SK-N-MC (cell line): ENCODE results near the gene RPL15.
"Not testable (repeated sequence)": the region's sequence is repeated elsewhere in the genome, so short reads cannot be mapped to it uniquely, and the experiment has no call there.

Experiments
- DNase-seq: peaks from one replicate; pipeline ENCODE4 v3.0.0-alpha.2; 2011; ENCODE audit warnings: low read depth, low spot score
- H3K27ac ChIP-seq: fragments of 200-600 bp; sonication (generic); 2 replicates; pipeline ENCODE4 v1.5.1; 2016; ENCODE audit warnings: mixed run types
- H3K36me3 ChIP-seq: fragments of 200-600 bp; sonication (generic); 2 replicates; pipeline ENCODE4 v1.6.1; 2017; ENCODE audit warnings: antibody characterized with exemption, low read length, mixed read lengths; ENCODE audit not compliant: insufficient read depth
- H3K4me3 ChIP-seq: fragments of 200-600 bp; sonication (generic); 2 replicates; pipeline ENCODE4 v1.5.1; 2016
- H3K9ac ChIP-seq: fragments of 200-600 bp; sonication (generic); 2 replicates; pipeline ENCODE4 v1.8.0; 2017; ENCODE audit warnings: mixed run types, mixed read lengths; ENCODE audit not compliant: insufficient read length
- H3K9me3 ChIP-seq: fragments of 200-600 bp; sonication (generic); 2 replicates; pipeline ENCODE4 v1.6.1; 2017; ENCODE audit warnings: low read depth, mild to moderate bottlenecking, antibody characterized with exemption, low read length, moderate library complexity, mixed read lengths
- EZH2 ChIP-seq: fragments of 200-600 bp; sonication (generic); IDR thresholded peaks from one replicate; pipeline ENCODE4 v1.6.1; 2017; ENCODE audit warnings: antibody characterized with exemption
- FOXP2 ChIP-seq: optimal IDR thresholded peaks from 2 replicates; pipeline ENCODE3; 2011; ENCODE audit warnings: mild to moderate bottlenecking, moderate library complexity; ENCODE audit not compliant: insufficient read depth; ENCODE audit errors: extremely low read length, control extremely low read depth
- POLR2AphosphoS5 ChIP-seq: IDR thresholded peaks from 2 replicates; pipeline ENCODE4 v1.6.1; 2012; ENCODE audit warnings: mild to moderate bottlenecking, low read depth, low read length, borderline replicate concordance

Gene RPL15

DNA sequence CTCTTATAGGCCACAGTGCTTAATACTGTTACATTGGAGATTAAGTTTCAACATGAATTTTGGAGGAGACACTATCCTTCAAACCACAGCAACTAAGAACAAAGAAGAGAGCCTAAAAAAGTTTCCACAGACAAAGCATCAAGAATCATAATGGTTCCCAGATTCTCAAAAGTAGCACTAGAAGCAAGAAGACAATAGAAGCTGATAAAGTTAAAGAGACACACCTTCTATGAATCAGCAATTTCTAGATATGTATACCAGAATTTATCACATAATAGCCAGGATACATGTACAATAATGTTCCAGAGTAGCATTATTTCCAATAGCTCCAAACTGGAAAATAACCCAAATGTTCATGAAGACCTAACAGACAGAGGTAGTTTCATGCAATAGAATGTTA is 12.4 kb upstream of the RPL15 start:
- Histone ChIP-seq H3K27ac (no peak overlapping the region), H3K36me3 (peaks cover 11% of the 10 kb centered on the region; the same call in 1 of the 2 replicates)
- no peak for TF ChIP-seq EZH2
- TF ChIP-seq POLR2AphosphoS5: no peak
- TF ChIP-seq FOXP2: no peak

GRCh38 chr3:23909341-23909740 is 7.6 kb upstream of the RPL15 start:
- TF ChIP-seq POLR2AphosphoS5 (no peak), EZH2 (no peak), FOXP2 (no peak)
- Histone ChIP-seq H3K36me3 (peaks cover 6% of the 10 kb centered on the region; the same call in 1 of the 2 replicates), H3K9me3 (no peaks in the 10 kb centered on the region), H3K9ac (no peak overlapping the region), H3K4me3 (no peak overlapping the region), H3K27ac (no peak overlapping the region)
- DNase-seq: no peak

More for the DNA sequence above, 12.4 kb upstream of the RPL15 start:
- H3K4me3 ChIP-seq: no peak overlapping the region
- no peak for DNase-seq
- H3K9me3 ChIP-seq: no peaks in the 10 kb centered on the region
- H3K9ac ChIP-seq: no peak overlapping the region

- TF ChIP-seq POLR2AphosphoS5 (no peak), EZH2 (no peak), FOXP2 (no peak)
- DNase-seq: no peak
Observed at GRCh38 chr3:23911397-23911796, 5.5 kb upstream of the RPL15 start.

DNA sequence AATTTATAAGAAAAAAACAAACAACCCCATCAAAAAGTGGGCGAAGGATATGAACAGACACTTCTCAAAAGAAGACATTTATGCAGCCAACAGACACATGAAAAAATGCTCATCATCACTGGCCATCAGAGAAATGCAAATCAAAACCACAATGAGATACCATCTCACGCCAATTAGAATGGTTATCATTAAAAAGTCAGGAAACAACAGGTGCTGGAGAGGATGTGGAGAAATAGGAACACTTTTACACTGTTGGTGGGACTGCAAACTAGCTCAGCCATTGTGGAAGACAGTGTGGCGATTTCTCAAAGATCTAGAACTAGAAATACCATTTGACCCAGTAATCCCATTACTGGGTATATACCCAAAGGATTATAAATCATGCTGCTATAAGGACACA is 4.6 kb upstream of the RPL15 start:
- H3K9ac ChIP-seq, DNase-seq, H3K36me3 ChIP-seq, H3K9me3 ChIP-seq, H3K27ac ChIP-seq, H3K4me3 ChIP-seq: not testable (repeated sequence)

More at GRCh38 chr3:23911397-23911796, 5.5 kb upstream of the RPL15 start:
- Histone ChIP-seq H3K9me3 (no peaks in the 10 kb centered on the region), H3K36me3 (peaks cover 5% of the 10 kb centered on the region; the same call in 1 of the 2 replicates), H3K9ac (no peak overlapping the region), H3K4me3 (no peak overlapping the region), H3K27ac (no peak overlapping the region)

DNA sequence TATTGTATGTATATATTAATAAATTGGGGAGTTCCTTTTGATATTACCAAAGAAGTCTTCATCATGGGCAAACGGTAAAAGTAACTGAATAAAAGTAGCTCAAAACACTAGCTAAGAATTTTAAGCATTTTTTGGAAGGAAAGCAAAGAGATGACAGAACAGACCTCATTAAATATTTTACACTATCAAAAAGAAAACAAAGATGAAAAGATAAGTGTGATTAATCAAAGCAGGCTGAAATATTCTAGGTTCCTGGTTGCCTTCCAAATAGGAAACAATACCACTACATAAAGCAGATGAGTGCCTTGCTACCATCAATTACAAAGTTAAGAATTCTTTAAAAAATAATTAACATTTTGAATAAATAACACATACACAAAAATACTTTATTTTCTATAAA is 3.8 kb upstream of the RPL15 start:
- TF ChIP-seq EZH2 (no peak), FOXP2 (no peak), POLR2AphosphoS5 (no peak)
- Histone ChIP-seq H3K9ac (no peak overlapping the region), H3K9me3 (no peaks in the 10 kb centered on the region), H3K4me3 (no peak overlapping the region), H3K36me3 (peaks cover 10% of the 10 kb centered on the region), H3K27ac (no peak overlapping the region)
- no peak for DNase-seq

- H3K27ac ChIP-seq: no peak overlapping the region
- TF ChIP-seq EZH2 (no peak), FOXP2 (no peak), POLR2AphosphoS5 (no peak)
- no peak overlapping the region for H3K9ac ChIP-seq
- no peaks in the 10 kb centered on the region for H3K9me3 ChIP-seq
- peak overlapping the region; percentile 90; the same call in 1 of the 2 replicates for H3K4me3 ChIP-seq
- DNase-seq: no peak
- H3K36me3 ChIP-seq: peaks cover 20% of the 10 kb centered on the region
Observed at GRCh38 chr3:23913873-23914743, 2.8 kb upstream of the RPL15 start.

DNA sequence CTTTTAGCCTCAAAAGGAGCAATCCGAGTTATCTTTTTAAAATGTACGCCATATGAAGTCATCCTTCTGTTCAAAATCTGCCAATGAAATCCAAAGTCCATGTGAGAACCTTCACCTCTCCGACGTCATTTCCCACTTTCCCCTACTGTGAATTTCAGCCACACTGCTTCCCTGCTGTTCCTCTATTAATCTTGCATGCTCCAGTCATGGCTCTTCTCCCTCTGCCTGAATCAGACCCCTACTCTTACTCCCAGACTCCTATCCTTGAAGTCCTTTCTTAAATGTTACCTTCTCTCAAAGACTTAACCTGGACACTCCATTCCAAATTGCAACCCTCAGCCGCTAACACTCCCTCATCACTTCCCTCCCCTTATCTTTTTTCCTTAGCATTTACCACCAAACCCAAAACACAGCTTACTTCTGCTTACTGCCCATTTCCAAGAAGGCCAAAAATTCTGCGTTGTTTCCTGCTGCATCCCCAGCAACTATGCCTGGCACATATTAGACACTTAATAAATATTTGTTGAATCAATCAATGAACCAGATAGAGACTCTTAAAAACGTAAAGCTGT is 1.3 kb upstream of the RPL15 start:
- TF ChIP-seq POLR2AphosphoS5 (no peak), EZH2 (no peak), FOXP2 (no peak)
- no peak for DNase-seq
- peak overlapping the region; percentile 64; the same call in 1 of the 2 replicates for H3K27ac ChIP-seq
- peak overlapping the region; percentile 90 for H3K4me3 ChIP-seq
- no peaks in the 10 kb centered on the region for H3K9me3 ChIP-seq
- peaks cover 30% of the 10 kb centered on the region for H3K36me3 ChIP-seq
- H3K9ac ChIP-seq: peak overlapping the region; percentile 85

DNA sequence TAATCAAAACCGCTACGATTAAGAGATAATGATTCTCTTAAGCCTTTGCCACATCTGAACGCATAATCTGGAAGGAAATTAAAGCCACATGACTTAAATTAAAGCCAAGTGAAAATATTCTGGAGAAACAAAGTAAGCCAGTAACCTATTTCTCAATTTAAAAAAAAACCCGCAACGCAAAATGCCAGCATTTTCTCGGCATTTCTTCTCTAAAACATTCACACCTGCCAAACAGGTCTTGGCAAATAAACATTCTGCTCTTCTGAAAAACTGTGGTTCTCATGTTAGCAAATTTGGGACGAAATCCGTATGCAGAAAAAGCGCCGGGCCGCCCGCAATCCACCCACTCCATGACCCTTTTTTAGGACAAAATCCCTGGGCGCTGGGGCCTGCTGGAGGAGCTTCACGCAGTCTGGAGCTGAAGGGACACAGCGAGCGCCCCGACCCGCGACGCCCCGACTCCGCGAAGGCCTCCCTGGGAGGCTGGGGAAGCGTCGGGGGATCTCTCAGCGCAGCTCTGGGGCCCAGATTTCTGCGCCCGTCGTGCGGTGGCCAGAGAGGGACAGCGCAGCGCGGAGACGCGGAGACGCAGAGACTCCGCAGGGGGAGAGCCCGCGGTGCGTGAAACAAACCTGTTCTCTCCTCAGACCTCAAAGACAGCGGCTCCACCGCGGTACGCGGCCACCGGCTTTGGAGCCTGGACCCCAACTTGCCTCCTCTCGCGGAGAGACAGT is 613 bp upstream of the RPL15 start:
- peak overlapping the region; percentile 64 for H3K27ac ChIP-seq
- peaks cover 27% of the 10 kb centered on the region for H3K36me3 ChIP-seq
- no peak for DNase-seq
- H3K9me3 ChIP-seq: no peaks in the 10 kb centered on the region
- H3K9ac ChIP-seq: peak overlapping the region; percentile 85
- TF ChIP-seq FOXP2 (no peak), POLR2AphosphoS5 (no peak), EZH2 (no peak)
- H3K4me3 ChIP-seq: peak overlapping the region; percentile 90

- not testable (repeated sequence) for DNase-seq, H3K9me3 ChIP-seq
- H3K27ac ChIP-seq: peak overlapping the region; percentile 73
- peak overlapping the region; percentile 90 for H3K4me3 ChIP-seq
- H3K9ac ChIP-seq: peak overlapping the region; percentile 92
- peaks cover 27% of the 10 kb centered on the region for H3K36me3 ChIP-seq
Observed at GRCh38 chr3:23917679-23918303, 859 bp downstream of the RPL15 start.

- Histone ChIP-seq H3K36me3 (peaks cover 27% of the 10 kb centered on the region), H3K27ac (0 out of 2 replicates have a peak overlapping the region, but pooled peaks have one; percentile 19), H3K9ac (peak overlapping the region; percentile 92), H3K4me3 (peak overlapping the region; percentile 90)
- not testable (repeated sequence) for DNase-seq, H3K9me3 ChIP-seq
Observed at GRCh38 chr3:23918331-23918730, 1.4 kb downstream of the RPL15 start.
